ENCODE data around the gene KLHL7.

The KLHL7 gene

GRCh38 chr7:23093111-23093510 is 12.5 kb upstream of the KLHL7 start:
- Histone ChIP-seq H3K9ac (ENCODE audit: low read length) (no peak overlapping the region), H3K27ac (ENCODE audit: low read depth, low read length) (no peak overlapping the region), H3K9me3 (ENCODE audit: low read length) (no peaks in the 10 kb centered on the region), H3K36me3 (ENCODE audit: insufficient read depth, low read length) (no peaks in the 10 kb centered on the region), H3K27me3 (ENCODE audit: control insufficient read depth in 1 of 2, insufficient read depth in 2 of 2, low read length in 2 of 2) (no peaks in the 10 kb centered on the region), H3K4me1 (ENCODE audit: insufficient read depth, low read length) (no peaks in the 10 kb centered on the region), H3K4me3 (ENCODE audit: low read depth in 1 of 2, low read length in 2 of 2) (no peak overlapping the region)

- no peaks in the 10 kb centered on the region for H3K36me3 ChIP-seq (ENCODE audit: insufficient read depth, low read length)
- H3K27me3 ChIP-seq (ENCODE audit: control insufficient read depth in 1 of 2, insufficient read depth in 2 of 2, low read length in 2 of 2), result no peaks in the 10 kb centered on the region
- H3K4me1 ChIP-seq (ENCODE audit: insufficient read depth, low read length), result no peaks in the 10 kb centered on the region
- H3K4me3 ChIP-seq (ENCODE audit: low read depth in 1 of 2, low read length in 2 of 2), result no peak overlapping the region
- H3K9me3 ChIP-seq (ENCODE audit: low read length), result no peaks in the 10 kb centered on the region
- H3K9ac ChIP-seq (ENCODE audit: low read length), result no peak overlapping the region
- no peak overlapping the region for H3K27ac ChIP-seq (ENCODE audit: low read depth, low read length)
Observed at GRCh38 chr7:23093546-23093945, 12.0 kb upstream of the KLHL7 start.

GRCh38 chr7:23096518-23097290 is 8.9 kb upstream of the KLHL7 start:
- Histone ChIP-seq H3K4me1 (ENCODE audit: insufficient read depth, low read length) (no peaks in the 10 kb centered on the region), H3K9me3 (ENCODE audit: low read length) (no peaks in the 10 kb centered on the region), H3K4me3 (ENCODE audit: low read depth in 1 of 2, low read length in 2 of 2) (no peak overlapping the region), H3K9ac (ENCODE audit: low read length) (no peak overlapping the region), H3K27ac (ENCODE audit: low read depth, low read length) (no peak overlapping the region), H3K27me3 (ENCODE audit: control insufficient read depth in 1 of 2, insufficient read depth in 2 of 2, low read length in 2 of 2) (no peaks in the 10 kb centered on the region), H3K36me3 (ENCODE audit: insufficient read depth, low read length) (no peaks in the 10 kb centered on the region)

DNA sequence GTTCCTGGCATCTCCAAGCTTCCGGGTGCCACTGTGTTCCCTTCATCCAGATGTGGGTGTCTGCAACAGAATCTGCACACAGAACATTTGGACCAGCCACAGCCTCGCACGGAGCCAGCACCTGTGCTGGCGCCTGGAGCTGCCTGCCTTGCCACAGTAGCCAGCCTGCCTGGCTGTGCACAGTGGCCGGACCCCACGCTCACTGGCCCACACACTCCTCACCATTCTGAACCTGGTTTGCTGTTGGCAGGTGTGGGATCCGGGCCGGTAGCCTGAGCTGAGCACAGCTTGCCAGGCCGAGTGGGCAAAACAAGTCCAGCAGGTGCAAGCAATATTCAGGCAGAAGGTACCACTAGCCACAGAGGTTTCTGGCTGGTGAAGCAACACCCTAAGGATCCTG is 7.6 kb upstream of the KLHL7 start:
- Histone ChIP-seq H3K9me3 (ENCODE audit: low read length) (no peaks in the 10 kb centered on the region), H3K4me1 (ENCODE audit: insufficient read depth, low read length) (no peaks in the 10 kb centered on the region), H3K27me3 (ENCODE audit: control insufficient read depth in 1 of 2, insufficient read depth in 2 of 2, low read length in 2 of 2) (no peaks in the 10 kb centered on the region), H3K4me3 (ENCODE audit: low read depth in 1 of 2, low read length in 2 of 2) (no peak overlapping the region), H3K27ac (ENCODE audit: low read depth, low read length) (no peak overlapping the region), H3K9ac (ENCODE audit: low read length) (no peak overlapping the region), H3K36me3 (ENCODE audit: insufficient read depth, low read length) (no peaks in the 10 kb centered on the region)

DNA sequence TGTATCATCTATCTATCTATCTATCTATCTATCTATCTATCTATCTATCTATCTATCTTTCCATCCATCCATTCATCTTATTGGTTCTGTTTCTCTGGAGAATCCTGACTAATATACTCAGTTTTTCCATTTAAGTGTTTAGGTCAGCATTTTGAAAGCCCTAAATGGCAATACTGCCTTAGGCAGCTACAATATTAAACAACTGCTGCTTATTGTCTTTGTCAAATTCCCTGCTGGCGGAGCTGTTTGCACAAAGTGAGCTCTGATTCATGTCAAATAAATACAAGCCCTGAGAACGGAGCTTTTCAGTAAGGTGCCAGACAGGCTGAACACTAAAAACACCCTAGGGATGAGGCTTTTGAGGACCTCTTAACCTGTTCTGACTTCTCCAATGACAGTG is 7.1 kb upstream of the KLHL7 start:
- no peak overlapping the region for H3K4me3 ChIP-seq (ENCODE audit: low read depth in 1 of 2, low read length in 2 of 2)
- no peaks in the 10 kb centered on the region for H3K4me1 ChIP-seq (ENCODE audit: insufficient read depth, low read length)
- H3K9me3 ChIP-seq (ENCODE audit: low read length), result no peaks in the 10 kb centered on the region
- no peak overlapping the region for H3K9ac ChIP-seq (ENCODE audit: low read length)
- H3K27me3 ChIP-seq (ENCODE audit: control insufficient read depth in 1 of 2, insufficient read depth in 2 of 2, low read length in 2 of 2), result no peaks in the 10 kb centered on the region
- no peak overlapping the region for H3K27ac ChIP-seq (ENCODE audit: low read depth, low read length)
- H3K36me3 ChIP-seq (ENCODE audit: insufficient read depth, low read length), result no peaks in the 10 kb centered on the region

DNA sequence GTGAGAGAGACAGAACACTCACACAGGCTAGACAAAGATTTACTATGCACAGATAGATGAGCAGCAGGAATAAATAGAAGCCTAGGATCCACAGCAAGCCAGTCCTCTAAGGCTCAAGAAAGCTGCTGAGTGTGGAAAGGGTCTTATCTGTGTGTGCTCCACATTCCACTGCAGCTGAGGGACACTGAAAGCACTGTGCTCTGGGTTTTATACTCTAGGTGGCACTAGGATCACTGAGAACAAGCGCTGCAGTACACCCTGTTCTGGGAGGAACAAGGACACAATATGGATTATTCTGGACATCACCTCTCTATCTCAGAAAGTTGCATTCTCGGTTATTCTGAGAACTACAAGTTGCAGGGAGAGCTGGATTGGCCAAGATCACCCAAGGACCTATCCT is 4.9 kb upstream of the KLHL7 start:
- Histone ChIP-seq H3K27ac (ENCODE audit: low read depth, low read length) (no peak overlapping the region), H3K9ac (ENCODE audit: low read length) (no peak overlapping the region), H3K36me3 (ENCODE audit: insufficient read depth, low read length) (no peaks in the 10 kb centered on the region), H3K9me3 (ENCODE audit: low read length) (no peaks in the 10 kb centered on the region), H3K4me1 (ENCODE audit: insufficient read depth, low read length) (no peaks in the 10 kb centered on the region), H3K4me3 (ENCODE audit: low read depth in 1 of 2, low read length in 2 of 2) (no peak overlapping the region), H3K27me3 (ENCODE audit: control insufficient read depth in 1 of 2, insufficient read depth in 2 of 2, low read length in 2 of 2) (no peaks in the 10 kb centered on the region)

- no peaks in the 10 kb centered on the region for H3K9me3 ChIP-seq (ENCODE audit: low read length)
- H3K4me3 ChIP-seq (ENCODE audit: low read depth in 1 of 2, low read length in 2 of 2), result peak overlapping the region; percentile 53 to 87
- H3K36me3 ChIP-seq (ENCODE audit: insufficient read depth, low read length), result no peaks in the 10 kb centered on the region
- H3K4me1 ChIP-seq (ENCODE audit: insufficient read depth, low read length), result peaks cover 23% of the 10 kb centered on the region
- H3K9ac ChIP-seq (ENCODE audit: low read length), result peak overlapping the region; percentile 81
- H3K27ac ChIP-seq (ENCODE audit: low read depth, low read length), result peak overlapping the region; percentile 64
- H3K27me3 ChIP-seq (ENCODE audit: control insufficient read depth in 1 of 2, insufficient read depth in 2 of 2, low read length in 2 of 2), result no peaks in the 10 kb centered on the region
Observed at GRCh38 chr7:23105086-23105643, 420 bp upstream of the KLHL7 start.

GRCh38 chr7:23106057-23106822 is 655 bp downstream of the KLHL7 start:
- Histone ChIP-seq H3K4me3 (ENCODE audit: low read depth in 1 of 2, low read length in 2 of 2) (peak overlapping the region; percentile 53 to 87), H3K27me3 (ENCODE audit: control insufficient read depth in 1 of 2, insufficient read depth in 2 of 2, low read length in 2 of 2) (no peaks in the 10 kb centered on the region), H3K4me1 (ENCODE audit: insufficient read depth, low read length) (peaks cover 25% of the 10 kb centered on the region), H3K36me3 (ENCODE audit: insufficient read depth, low read length) (no peaks in the 10 kb centered on the region), H3K27ac (ENCODE audit: low read depth, low read length) (peak overlapping the region; percentile 64), H3K9ac (ENCODE audit: low read length) (peak overlapping the region; percentile 81), H3K9me3 (ENCODE audit: low read length) (no peaks in the 10 kb centered on the region)

- Histone ChIP-seq H3K9ac (ENCODE audit: low read length) (peak overlapping the region; percentile 81), H3K4me1 (ENCODE audit: insufficient read depth, low read length) (peaks cover 25% of the 10 kb centered on the region), H3K4me3 (ENCODE audit: low read depth in 1 of 2, low read length in 2 of 2) (peak overlapping the region; percentile 53 to 87), H3K27me3 (ENCODE audit: control insufficient read depth in 1 of 2, insufficient read depth in 2 of 2, low read length in 2 of 2) (no peaks in the 10 kb centered on the region), H3K36me3 (ENCODE audit: insufficient read depth, low read length) (no peaks in the 10 kb centered on the region), H3K9me3 (ENCODE audit: low read length) (no peaks in the 10 kb centered on the region), H3K27ac (ENCODE audit: low read depth, low read length) (peak overlapping the region; percentile 64)
Observed at GRCh38 chr7:23106823-23107663, 1.5 kb downstream of the KLHL7 start.

GRCh38 chr7:23107781-23108180 is 2.2 kb downstream of the KLHL7 start:
- no peaks in the 10 kb centered on the region for H3K9me3 ChIP-seq (ENCODE audit: low read length)
- H3K36me3 ChIP-seq (ENCODE audit: insufficient read depth, low read length), result no peaks in the 10 kb centered on the region
- H3K4me1 ChIP-seq (ENCODE audit: insufficient read depth, low read length), result peaks cover 25% of the 10 kb centered on the region
- H3K4me3 ChIP-seq (ENCODE audit: low read depth in 1 of 2, low read length in 2 of 2), result peak overlapping the region in 1 of 2 donors; percentile 87
- no peak overlapping the region for H3K9ac ChIP-seq (ENCODE audit: low read length)
- H3K27me3 ChIP-seq (ENCODE audit: control insufficient read depth in 1 of 2, insufficient read depth in 2 of 2, low read length in 2 of 2), result no peaks in the 10 kb centered on the region
- H3K27ac ChIP-seq (ENCODE audit: low read depth, low read length), result no peak overlapping the region

GRCh38 chr7:23108995-23109394 is 3.4 kb downstream of the KLHL7 start:
- H3K27me3 ChIP-seq (ENCODE audit: control insufficient read depth in 1 of 2, insufficient read depth in 2 of 2, low read length in 2 of 2), result no peaks in the 10 kb centered on the region
- H3K9me3 ChIP-seq (ENCODE audit: low read length), result no peaks in the 10 kb centered on the region
- no peak overlapping the region for H3K4me3 ChIP-seq (ENCODE audit: low read depth in 1 of 2, low read length in 2 of 2)
- H3K4me1 ChIP-seq (ENCODE audit: insufficient read depth, low read length), result peaks cover 25% of the 10 kb centered on the region
- H3K9ac ChIP-seq (ENCODE audit: low read length), result no peak overlapping the region
- H3K36me3 ChIP-seq (ENCODE audit: insufficient read depth, low read length), result no peaks in the 10 kb centered on the region
- no peak overlapping the region for H3K27ac ChIP-seq (ENCODE audit: low read depth, low read length)
